Prostate gland (tissue), 2 donors: Measurements from ENCODE around the gene TMED4. TPM values are rescaled to one million over a fixed set of nuclear protein-coding genes. Genes with fewer than 3 reads are reported as not detected.
"Not testable (repeated sequence)": the region's sequence is repeated elsewhere in the genome, so short reads cannot be mapped to it uniquely, and the experiment has no call there.

Experiments
- DNase-seq: peaks from one replicate; pipeline ENCODE4 v3.0.0-alpha.2; 2019; ENCODE audit warnings: low spot score
- H3K27ac ChIP-seq, 2 donors: fragments of 200-600 bp; sonication (generic); 2 replicates each; pipeline ENCODE4 v1.5.1; 2017 to 2019
- H3K27me3 ChIP-seq: fragments of 200-600 bp; sonication (generic); replicated peaks from 2 replicates; pipeline ENCODE4 v1.5.1; 2019; ENCODE audit not compliant: insufficient read depth
- H3K36me3 ChIP-seq, 2 donors: fragments of 200-600 bp; sonication (generic); 1 replicate in 1 of 2; 2 replicates in 1 of 2; pipeline versions ENCODE4 v1.5.1 to v1.8.1; 2017 to 2019
- H3K4me1 ChIP-seq: fragments of 200-600 bp; sonication (generic); replicated peaks from 2 replicates; pipeline ENCODE4 v1.5.1; 2019
- H3K4me3 ChIP-seq, 2 donors: fragments of 200-600 bp; sonication (generic); 2 replicates each; pipeline ENCODE4 v1.5.1; 2017 to 2019
- H3K9me3 ChIP-seq: fragments of 200-600 bp; sonication (generic); 2 replicates; pipeline ENCODE4 v1.5.1; 2017
- CTCF ChIP-seq, 4 experiments: fragments of 200-600 bp in 2 of 4; fragments of 450-650 bp in 2 of 4; sonication (generic) in 2 of 4; IDR thresholded peaks; 1 replicate in 3 of 4; 2 replicates in 1 of 4; pipeline ENCODE4 v1.5.1; 2016 to 2019; ENCODE audit warnings: antibody characterized with exemption in 4 of 4, mild to moderate bottlenecking in 2 of 4, moderate library complexity in 2 of 4
- POLR2A ChIP-seq: fragments of 450-650 bp; IDR thresholded peaks from one replicate; pipeline ENCODE4 v1.6.1; 2016; ENCODE audit warnings: antibody characterized with exemption, mild to moderate bottlenecking
- POLR2AphosphoS5 ChIP-seq: sonication (generic); formaldehyde crosslinking; IDR thresholded peaks from one replicate; pipeline ENCODE4 v1.6.1; 2017; ENCODE audit warnings: antibody characterized with exemption
- WGBS: methylation state at CpG from one replicate; pipeline ENCODE4 v1.1.5; 2018; 5-methylcytosine and 5-hydroxymethylcytosine counted together
- intact Hi-C: fragments of 100-400 bp; cut with DNase I; formaldehyde crosslinking; loops from one replicate; pipeline ENCODE4 v1.14.2; 2022
- total RNA-seq, 2 donors: library from RNA; depleted of rRNA; stranded (reverse); fragments of >200 nt; gene quantifications; one replicate each; pipeline ENCODE4 v1.1.0, GENCODE V29; 2016

TMED4 gene
- total RNA-seq, 2 donors from 2014 or later = 227 to 243 TPM

DNA sequence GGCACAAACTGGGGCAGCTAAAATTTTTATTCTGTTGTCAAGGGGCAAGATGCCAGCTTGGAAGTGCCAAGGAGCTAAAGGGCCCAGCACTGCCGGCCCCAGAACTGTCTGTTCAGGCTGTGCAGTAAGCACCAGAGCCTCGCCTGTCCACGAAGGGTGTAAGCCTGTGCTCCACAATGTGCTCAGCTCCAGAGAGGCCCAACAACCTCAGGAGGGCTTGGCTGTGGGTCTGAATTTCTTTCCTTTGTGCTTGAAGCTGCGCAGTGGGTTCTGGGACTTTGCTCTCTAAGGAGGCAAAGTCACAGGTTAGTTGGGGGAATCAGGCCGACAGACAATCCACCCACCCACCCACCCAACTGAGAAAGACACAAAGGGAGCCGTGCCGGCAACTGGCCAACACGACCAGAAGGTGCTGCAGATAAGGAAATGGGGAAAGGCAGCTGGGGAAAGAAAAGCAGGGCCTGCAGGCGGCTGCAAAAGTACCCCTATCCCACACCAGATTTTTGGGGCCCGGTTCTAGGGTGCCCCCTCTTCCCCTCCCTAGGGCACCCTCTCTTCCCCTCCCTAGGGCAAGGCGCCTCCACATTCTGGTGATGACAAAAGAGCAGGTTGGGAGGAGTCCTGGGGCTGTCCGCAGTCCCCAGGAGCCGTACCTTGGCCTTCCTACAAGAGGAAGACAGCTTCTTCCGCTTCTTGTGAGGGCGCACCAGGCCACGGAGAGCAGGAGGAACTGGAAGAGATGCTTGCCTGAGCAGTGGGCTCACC is 16.1 kb downstream of the TMED4 start:
- WGBS = 74% methylated on average over 16 of the region's 16 CpGs
- Histone ChIP-seq H3K9me3 (no peaks in the 10 kb centered on the region), H3K27me3 (no peaks in the 10 kb centered on the region), H3K4me1 (no peaks in the 10 kb centered on the region), H3K36me3 (peaks cover 9 to 31% of the 10 kb centered on the region in 2 donors), H3K4me3 (no peak overlapping the region), H3K27ac (no peak overlapping the region)
- DNase-seq = no peak
- intact Hi-C loops = loop anchor here (5.0 kb wide), 2 partner anchors 89 to 324 kb away; no protein-coding TSS in a partner anchor
- no peak for TF ChIP-seq POLR2A
- no peak for TF ChIP-seq CTCF (IDR thresholded peaks at IDR 0.05)

GRCh38 chr7:44565097-44565794 is 16.8 kb downstream of the TMED4 start:
- intact Hi-C loops = loop anchor here (5.0 kb wide), 2 partner anchors 88 to 323 kb away; no protein-coding TSS in a partner anchor
- 54% methylated on average over 12 of the region's 13 CpGs for WGBS
- no peaks in the 10 kb centered on the region for H3K4me1 ChIP-seq
- H3K27me3 ChIP-seq = no peaks in the 10 kb centered on the region
- no peak for TF ChIP-seq POLR2A
- TF ChIP-seq CTCF (IDR thresholded peaks at IDR 0.05) = peak; percentile 90 to 98 (median 94)
- peak; percentile 47 for TF ChIP-seq POLR2AphosphoS5
- no peak overlapping the region for H3K4me3 ChIP-seq
- H3K36me3 ChIP-seq = peaks cover 6 to 24% of the 10 kb centered on the region in 2 donors
- peak; percentile 56 for DNase-seq
- H3K9me3 ChIP-seq = no peaks in the 10 kb centered on the region
- no peak overlapping the region for H3K27ac ChIP-seq

- Histone ChIP-seq H3K4me1 (no peaks in the 10 kb centered on the region), H3K36me3 (peaks cover 3 to 18% of the 10 kb centered on the region in 2 donors), H3K27me3 (no peaks in the 10 kb centered on the region), H3K27ac (no peak overlapping the region), H3K4me3 (no peak overlapping the region), H3K9me3 (no peaks in the 10 kb centered on the region)
- intact Hi-C loops = loop anchor here (5.0 kb wide), 2 partner anchors 87 to 322 kb away; no protein-coding TSS in a partner anchor
- 76% methylated on average over 2 of the region's 2 CpGs for WGBS
- no peak for DNase-seq
- TF ChIP-seq POLR2A (no peak), CTCF (IDR thresholded peaks at IDR 0.05) (no peak), POLR2AphosphoS5 (no peak)
These were observed 17.4 kb downstream of the TMED4 start for GRCh38 chr7:44564606-44565005.

GRCh38 chr7:44563171-44563679 is 18.8 kb downstream of the TMED4 start:
- H3K4me3 ChIP-seq = no peak overlapping the region
- H3K27me3 ChIP-seq = no peaks in the 10 kb centered on the region
- peaks cover 0 to 11% of the 10 kb centered on the region in 2 donors for H3K36me3 ChIP-seq
- no peaks in the 10 kb centered on the region for H3K9me3 ChIP-seq
- no peak for TF ChIP-seq POLR2A
- no peak for TF ChIP-seq POLR2AphosphoS5
- no peak for TF ChIP-seq CTCF (IDR thresholded peaks at IDR 0.05)
- no peak overlapping the region for H3K27ac ChIP-seq
- intact Hi-C loops = no loop called here
- no peak for DNase-seq
- H3K4me1 ChIP-seq = no peaks in the 10 kb centered on the region
- WGBS = 75% methylated on average over 3 of the region's 3 CpGs

GRCh38 chr7:44562622-44562962 is 19.4 kb downstream of the TMED4 start:
- DNase-seq, H3K9me3 ChIP-seq, H3K27me3 ChIP-seq, intact Hi-C loops, H3K36me3 ChIP-seq, H3K27ac ChIP-seq, H3K4me1 ChIP-seq, H3K4me3 ChIP-seq: not testable (repeated sequence)
- WGBS = 94% methylated on average over 8 of the region's 8 CpGs
